ENCODE measurements around the gene THEMIS.

- TF ChIP-seq CTCF (IDR thresholded peaks at IDR 0.05; ENCODE audit: low read length) (no peak), EZH2 (IDR thresholded peaks at IDR 0.05; ENCODE audit: borderline replicate concordance, low read length) (no peak)
Observed at GRCh38 chr6:127845242-127845641, 55.6 kb downstream of the THEMIS start.

All from OCI-LY1 (cell line).